ENCODE data around the gene MAPK14.

DNA sequence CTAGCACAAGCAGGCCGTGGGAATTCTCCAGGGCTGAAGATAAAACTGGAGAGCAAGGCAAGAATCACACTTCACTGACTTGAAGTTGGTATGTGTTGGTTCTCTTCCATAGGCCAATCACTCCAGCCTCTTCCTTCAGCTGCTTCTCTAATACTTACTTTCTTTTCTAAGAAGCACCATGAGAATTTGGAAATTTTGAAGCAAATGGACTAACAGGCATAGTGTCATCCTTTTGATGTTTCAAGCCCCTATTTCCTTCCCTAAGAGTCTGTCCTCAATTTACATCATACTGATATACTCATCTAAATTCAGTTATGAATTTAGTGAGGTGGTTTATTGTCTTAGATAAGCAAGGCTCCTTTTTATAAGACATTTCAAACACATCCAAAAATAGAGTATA lies 27.2 kb upstream of the MAPK14 start:
- no peak for TF ChIP-seq SP1 (IDR thresholded peaks at IDR 0.05)
- TF ChIP-seq TARDBP (IDR thresholded peaks at IDR 0.05) = no peak
- no peak for TF ChIP-seq NFRKB (IDR thresholded peaks at IDR 0.05)
- TF ChIP-seq ARNT (IDR thresholded peaks at IDR 0.05) = no peak
- TF ChIP-seq ELF4 (IDR thresholded peaks at IDR 0.05) = no peak
- no peak for TF ChIP-seq FOXM1 (IDR thresholded peaks at IDR 0.05; ENCODE audit: borderline replicate concordance)
- TF ChIP-seq SUZ12 (IDR thresholded peaks at IDR 0.05) = no peak
- TF ChIP-seq FOXK2 (IDR thresholded peaks at IDR 0.05) = no peak
- no peak for TF ChIP-seq FOXA1 (IDR thresholded peaks at IDR 0.05)
- no peak for TF ChIP-seq ZNF384 (IDR thresholded peaks at IDR 0.05)
- no peak for TF ChIP-seq PKNOX1 (IDR thresholded peaks at IDR 0.05)
- TF ChIP-seq LEF1 (IDR thresholded peaks at IDR 0.05; ENCODE audit: borderline replicate concordance) = no peak
- TF ChIP-seq BHLHE40 (IDR thresholded peaks at IDR 0.05; ENCODE audit: borderline replicate concordance) = no peak
